ENCODE results near the gene CCDC183. TPM values are rescaled to one million over a fixed set of nuclear protein-coding genes. Genes with fewer than 3 reads are reported as not detected.
"Not testable (repeated sequence)": the region's sequence is repeated elsewhere in the genome, so short reads cannot be mapped to it uniquely, and the experiment has no call there.

Gene CCDC183
- total RNA-seq, 2 experiments from 2014 or later = 0.26 to 0.91 TPM

- peaks cover 15% of the 10 kb centered on the region for H3K27me3 Mint-ChIP-seq
Measured at GRCh38 chr9:136755302-136756133, 40.6 kb upstream of the CCDC183 start.

DNA sequence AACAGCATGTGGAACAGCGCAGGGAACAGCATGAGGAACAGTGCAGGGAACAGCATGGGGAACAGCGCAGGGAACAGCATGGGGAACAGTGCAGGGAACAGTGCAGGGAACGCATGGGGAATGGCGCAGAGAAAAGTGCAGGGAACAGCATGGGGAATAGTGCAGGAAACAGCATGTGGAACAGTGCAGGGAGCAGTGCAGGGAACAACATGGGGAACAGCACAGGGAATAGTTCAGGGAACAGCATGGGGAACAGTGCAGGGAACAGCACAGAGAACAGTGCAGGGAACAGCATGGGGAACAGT is 40.1 kb upstream of the CCDC183 start:
- peaks cover 20% of the 10 kb centered on the region for H3K9me3 Mint-ChIP-seq (ENCODE audit: low read depth)
- ATAC-seq = no peak
- H3K27me3 Mint-ChIP-seq = peaks cover 12% of the 10 kb centered on the region

More at GRCh38 chr9:136755302-136756133, 40.6 kb upstream of the CCDC183 start:
- H3K27ac Mint-ChIP-seq, H3K4me1 Mint-ChIP-seq, H3K4me3 Mint-ChIP-seq, DNase-seq, ATAC-seq: not testable (repeated sequence)
- CTCF ChIA-PET = interaction anchor here (0.8 kb wide), 1 partner anchor 14 kb away, joined by 3 read pairs; no protein-coding TSS in a partner anchor
- peaks cover 20% of the 10 kb centered on the region for H3K9me3 Mint-ChIP-seq (ENCODE audit: low read depth)
- peaks cover 16% of the 10 kb centered on the region for H3K36me3 Mint-ChIP-seq

DNA sequence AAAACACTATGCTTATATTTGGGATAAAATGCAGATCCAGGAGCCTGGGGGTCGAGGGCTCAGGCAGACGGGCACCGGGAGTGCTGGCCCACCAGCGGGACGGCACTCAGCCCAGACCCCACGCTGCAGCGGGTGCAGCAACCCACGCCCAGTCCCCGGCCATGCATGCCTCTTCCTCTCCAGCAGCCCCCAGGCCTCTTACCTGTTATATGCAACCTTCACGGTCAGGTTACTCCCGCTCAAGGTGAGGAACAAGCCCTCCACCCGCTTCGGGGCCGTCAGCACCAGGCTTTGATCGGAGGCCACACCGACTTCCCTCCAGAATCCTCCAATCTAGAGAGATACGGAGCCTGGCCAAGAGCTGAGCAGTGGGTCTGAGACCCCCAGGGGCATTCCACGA is 39.3 kb upstream of the CCDC183 start:
- Mint-ChIP-seq H3K4me3 (no peak overlapping the region), H3K36me3 (peaks cover 11% of the 10 kb centered on the region), H3K27me3 (peaks cover 11% of the 10 kb centered on the region), H3K9me3 (ENCODE audit: low read depth) (peaks cover 17% of the 10 kb centered on the region), H3K4me1 (no peaks in the 10 kb centered on the region), H3K27ac (no peak overlapping the region)
- ATAC-seq (no peak), DNase-seq (no peak)
- CTCF ChIA-PET = interaction anchor here (1.3 to 1.4 kb wide), 2 partner anchors 18 to 28 kb away, joined by 3 to 4 read pairs; no protein-coding TSS in a partner anchor

More for the DNA sequence above, 40.1 kb upstream of the CCDC183 start:
- peaks cover 15% of the 10 kb centered on the region for H3K36me3 Mint-ChIP-seq
- no peak overlapping the region for H3K4me3 Mint-ChIP-seq
- H3K4me1 Mint-ChIP-seq = peaks cover under 1% of the 10 kb centered on the region
- CTCF ChIA-PET = no interaction called here
- H3K27ac Mint-ChIP-seq = no peak overlapping the region
- DNase-seq = no peak

GRCh38 chr9:136757328-136757727 is 38.8 kb upstream of the CCDC183 start:
- Mint-ChIP-seq H3K4me3 (no peak overlapping the region), H3K9me3 (ENCODE audit: low read depth) (peaks cover 15% of the 10 kb centered on the region), H3K27ac (no peak overlapping the region), H3K36me3 (peaks cover 7% of the 10 kb centered on the region), H3K27me3 (peaks cover 6% of the 10 kb centered on the region), H3K4me1 (no peaks in the 10 kb centered on the region)
- ATAC-seq = no peak
- no peak for DNase-seq
- CTCF ChIA-PET = interaction anchor here (0.9 to 1.4 kb wide), 5 partner anchors 9 to 29 kb away, joined by 3 to 5 read pairs (median 3); no protein-coding TSS in a partner anchor

DNA sequence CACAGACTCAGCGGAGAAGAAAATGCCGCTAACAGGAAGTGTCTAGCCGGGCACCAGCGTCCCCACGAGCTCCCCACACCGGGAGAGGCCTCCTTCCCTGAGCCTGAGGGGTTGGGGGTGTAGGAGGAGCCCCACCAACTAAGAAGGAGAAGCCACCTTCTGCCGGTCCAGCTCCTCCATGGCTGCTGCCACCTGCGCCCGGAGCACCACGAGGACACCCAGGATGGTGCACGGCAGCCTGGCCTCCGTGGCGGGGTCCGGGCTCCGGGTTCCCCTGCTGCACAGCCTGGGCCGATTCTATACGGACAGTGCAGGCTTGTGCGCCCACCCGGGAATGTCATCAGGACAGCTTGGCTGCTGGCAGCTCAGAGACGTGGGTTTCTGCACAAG is 38.4 kb upstream of the CCDC183 start:
- Mint-ChIP-seq H3K36me3 (peaks cover 3% of the 10 kb centered on the region), H3K4me3 (no peak overlapping the region), H3K4me1 (no peaks in the 10 kb centered on the region), H3K27me3 (peaks cover 2% of the 10 kb centered on the region), H3K27ac (no peak overlapping the region), H3K9me3 (ENCODE audit: low read depth) (peaks cover 10% of the 10 kb centered on the region)
- ATAC-seq = no peak
- CTCF ChIA-PET = interaction anchor here (0.8 to 1.7 kb wide), 8 partner anchors 8 to 36 kb away, joined by 3 to 5 read pairs (median 3); no protein-coding TSS in a partner anchor
- DNase-seq = no peak

DNA sequence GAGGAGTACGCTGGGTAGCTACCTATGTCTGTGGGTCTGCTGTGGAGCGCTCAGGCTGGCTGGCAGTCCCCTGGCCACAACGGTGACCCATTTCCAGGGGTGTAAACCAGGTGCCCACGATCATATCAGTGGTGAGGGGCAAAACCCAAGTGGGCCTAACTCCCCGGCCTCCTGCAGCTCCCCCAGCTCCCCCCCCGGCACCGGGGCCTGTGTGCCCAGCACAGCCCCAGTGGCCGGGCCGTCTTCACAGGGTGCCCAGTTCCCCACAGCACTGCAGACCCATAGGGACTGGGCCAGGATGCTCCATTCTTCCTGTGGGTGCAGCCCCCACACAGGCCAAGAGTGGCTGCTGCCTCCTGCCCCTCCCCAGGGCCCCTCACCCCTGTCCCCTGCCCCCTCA is 37.1 kb upstream of the CCDC183 start:
- CTCF ChIA-PET = interaction anchor here (0.9 to 1.7 kb wide), 2 partner anchors 9 to 18 kb away, joined by 3 read pairs; no protein-coding TSS in a partner anchor
- Mint-ChIP-seq H3K27me3 (peaks cover 2% of the 10 kb centered on the region), H3K27ac (no peak overlapping the region), H3K4me1 (no peaks in the 10 kb centered on the region), H3K9me3 (ENCODE audit: low read depth) (peaks cover 8% of the 10 kb centered on the region), H3K4me3 (no peak overlapping the region), H3K36me3 (peaks cover 3% of the 10 kb centered on the region)
- no peak for ATAC-seq
- no peak for DNase-seq

DNA sequence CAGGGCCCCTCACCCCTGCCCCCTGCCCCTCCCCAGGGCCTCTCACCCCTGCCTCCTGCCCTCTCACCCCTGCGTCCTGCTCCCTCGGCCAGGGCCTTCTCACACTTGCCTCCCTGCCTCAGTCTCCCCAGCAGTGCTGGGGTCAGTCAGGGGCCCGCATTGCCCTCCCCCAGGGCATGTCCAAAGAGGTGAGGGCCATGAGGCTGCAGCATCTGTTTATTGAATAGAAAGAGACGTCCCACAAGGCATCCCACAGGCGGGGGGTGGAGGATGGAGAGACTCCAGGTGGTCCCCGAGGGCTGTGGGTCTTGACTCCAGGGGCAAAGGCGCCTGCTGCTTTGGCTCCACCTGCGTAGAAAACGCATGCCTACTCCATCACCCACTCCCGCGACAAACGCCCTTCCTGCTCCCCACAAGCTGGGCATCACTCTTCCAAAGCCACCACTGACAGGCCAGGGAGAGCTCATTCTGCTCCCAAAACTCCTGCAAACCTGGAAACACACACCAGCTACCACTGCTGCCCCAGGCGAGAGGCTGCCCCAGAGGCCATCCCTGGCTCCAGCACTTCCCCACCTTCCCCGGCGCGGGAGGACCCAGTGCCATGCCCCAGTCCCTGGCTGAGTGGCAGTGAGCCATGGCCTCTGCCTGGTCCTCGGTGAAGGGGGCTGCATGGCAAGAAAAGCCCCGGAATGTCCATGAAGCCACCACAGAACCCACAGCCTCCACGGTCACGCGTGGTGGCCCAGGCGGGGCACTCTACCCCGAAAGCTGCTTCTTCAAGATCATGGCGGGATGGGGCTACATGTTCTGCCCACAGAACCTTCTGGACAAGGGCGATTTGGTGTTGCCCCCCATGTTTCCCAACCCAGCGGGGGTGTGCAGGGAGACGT is 36.5 kb upstream of the CCDC183 start:
- H3K27me3 Mint-ChIP-seq = peaks cover 2% of the 10 kb centered on the region
- no peaks in the 10 kb centered on the region for H3K4me1 Mint-ChIP-seq
- H3K4me3 Mint-ChIP-seq = no peak overlapping the region
- peaks cover 3% of the 10 kb centered on the region for H3K36me3 Mint-ChIP-seq
- CTCF ChIA-PET = interaction anchor here (1.2 to 1.7 kb wide), 2 partner anchors 11 to 17 kb away, joined by 3 read pairs; no protein-coding TSS in a partner anchor
- H3K27ac Mint-ChIP-seq = no peak overlapping the region
- ATAC-seq = no peak
- DNase-seq = no peak
- peaks cover 8% of the 10 kb centered on the region for H3K9me3 Mint-ChIP-seq (ENCODE audit: low read depth)

- ATAC-seq (no peak), DNase-seq (no peak)
- peaks cover 1% of the 10 kb centered on the region for H3K4me1 Mint-ChIP-seq
- peaks cover 2% of the 10 kb centered on the region for H3K27me3 Mint-ChIP-seq
- H3K27ac Mint-ChIP-seq = no peak overlapping the region
- CTCF ChIA-PET = interaction anchor here (1.2 kb wide), 1 partner anchor 10 kb away, joined by 3 read pairs; no protein-coding TSS in a partner anchor
- H3K9me3 Mint-ChIP-seq (ENCODE audit: low read depth) = peaks cover 8% of the 10 kb centered on the region
- peaks cover 3% of the 10 kb centered on the region for H3K36me3 Mint-ChIP-seq
- no peak overlapping the region for H3K4me3 Mint-ChIP-seq
Measured at GRCh38 chr9:136760424-136760823, 35.7 kb upstream of the CCDC183 start.

DNA sequence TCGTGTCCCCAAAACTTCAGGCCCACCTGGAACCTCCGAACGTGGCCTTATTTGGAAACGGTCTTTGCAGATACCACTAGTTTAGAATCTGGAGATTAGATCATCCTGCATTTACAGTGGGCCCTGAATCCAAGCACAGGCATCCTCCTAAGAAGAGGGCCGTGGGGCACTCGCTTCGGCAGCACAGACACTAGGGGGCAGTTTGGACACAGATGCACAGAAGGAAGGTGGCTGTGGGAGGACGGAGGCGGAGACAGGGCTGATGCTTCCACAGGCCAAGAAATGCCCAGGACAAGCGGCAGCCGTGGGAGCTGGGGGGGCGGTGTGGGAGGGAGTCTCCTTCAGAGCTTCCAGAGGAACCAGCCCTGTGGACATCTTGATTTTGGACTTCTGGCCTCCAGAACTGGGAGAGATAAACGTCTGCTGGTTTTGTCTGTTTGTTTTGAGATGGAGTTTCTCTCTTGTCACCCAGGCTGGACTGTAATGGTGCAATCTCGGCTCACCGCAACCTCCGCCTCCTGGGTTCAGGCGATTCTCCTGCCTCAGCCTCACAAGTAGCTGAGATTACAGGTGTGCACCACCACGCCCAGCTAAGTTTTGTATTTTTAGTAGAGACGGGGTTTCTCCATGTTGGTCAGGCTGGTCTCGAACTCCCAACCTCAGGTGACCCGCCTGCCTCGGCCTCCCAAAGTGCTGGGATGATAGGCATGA is 35.1 kb upstream of the CCDC183 start:
- not testable (repeated sequence) for H3K9me3 Mint-ChIP-seq (ENCODE audit: low read depth); H3K4me1 Mint-ChIP-seq; H3K27me3 Mint-ChIP-seq; H3K27ac Mint-ChIP-seq; ATAC-seq; H3K4me3 Mint-ChIP-seq; H3K36me3 Mint-ChIP-seq; DNase-seq
- CTCF ChIA-PET = interaction anchor here (1.0 kb wide), 1 partner anchor 57 kb away, joined by 4 read pairs; no protein-coding TSS in a partner anchor

DNA sequence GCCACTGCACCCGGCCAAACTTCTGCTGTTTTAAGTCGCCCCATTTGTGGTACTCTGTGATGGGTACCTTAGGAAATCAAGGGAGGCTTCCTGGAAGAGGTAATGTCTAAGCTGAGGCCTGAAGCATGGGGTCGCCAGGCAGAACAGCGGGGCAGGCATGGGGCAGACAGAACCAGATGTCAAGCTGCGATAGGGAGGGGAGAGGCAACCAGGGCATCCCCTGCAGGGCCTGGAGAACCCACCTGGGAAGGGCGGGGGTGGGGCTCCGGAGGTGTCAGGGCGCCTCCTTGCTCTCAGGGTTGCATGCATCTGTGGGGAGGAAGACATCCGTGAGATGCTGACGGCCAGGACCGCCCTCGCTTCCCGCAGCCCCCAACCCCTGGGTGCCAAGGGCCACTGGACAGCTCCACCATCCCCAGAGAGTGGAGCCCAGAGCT is 34.6 kb upstream of the CCDC183 start:
- ATAC-seq = no peak
- H3K9me3 Mint-ChIP-seq (ENCODE audit: low read depth) = no peaks in the 10 kb centered on the region
- CTCF ChIA-PET = interaction anchor here (1.0 kb wide), 1 partner anchor 56 kb away, joined by 4 read pairs; no protein-coding TSS in a partner anchor

GRCh38 chr9:136762221-136762691 is 33.9 kb upstream of the CCDC183 start:
- H3K9me3 Mint-ChIP-seq (ENCODE audit: low read depth) = no peaks in the 10 kb centered on the region
- peaks cover 7% of the 10 kb centered on the region for H3K27me3 Mint-ChIP-seq
- ATAC-seq = no peak
- H3K27ac Mint-ChIP-seq = no peak overlapping the region
- no peak overlapping the region for H3K4me3 Mint-ChIP-seq
- DNase-seq = no peak
- peaks cover 16% of the 10 kb centered on the region for H3K4me1 Mint-ChIP-seq
- CTCF ChIA-PET = interaction anchor here (2.0 kb wide), 1 partner anchor 26 kb away, joined by 6 read pairs; no protein-coding TSS in a partner anchor
- H3K36me3 Mint-ChIP-seq = no peaks in the 10 kb centered on the region

More for the DNA sequence above, 34.6 kb upstream of the CCDC183 start:
- no peak for DNase-seq
- H3K4me3 Mint-ChIP-seq = no peak overlapping the region
- peaks cover 2% of the 10 kb centered on the region for H3K27me3 Mint-ChIP-seq
- no peak overlapping the region for H3K27ac Mint-ChIP-seq
- peaks cover 10% of the 10 kb centered on the region for H3K4me1 Mint-ChIP-seq
- no peaks in the 10 kb centered on the region for H3K36me3 Mint-ChIP-seq

- H3K36me3 Mint-ChIP-seq = no peaks in the 10 kb centered on the region
- DNase-seq (no peak), ATAC-seq (peak; percentile 35)
- CTCF ChIA-PET = interaction anchor here (2.0 kb wide), 1 partner anchor 25 kb away, joined by 6 read pairs; no protein-coding TSS in a partner anchor
- H3K4me1 Mint-ChIP-seq = peaks cover 16% of the 10 kb centered on the region
- H3K4me3 Mint-ChIP-seq = no peak overlapping the region
- no peaks in the 10 kb centered on the region for H3K9me3 Mint-ChIP-seq (ENCODE audit: low read depth)
- H3K27me3 Mint-ChIP-seq = peaks cover 13% of the 10 kb centered on the region
- H3K27ac Mint-ChIP-seq = no peak overlapping the region
Measured at GRCh38 chr9:136762915-136763648, 33.1 kb upstream of the CCDC183 start.

Data from activated CD8-positive, alpha-beta memory T cell treated with anti-CD3 and anti-CD28 coated beads, Interleukin-2, amount 10 ng/mL, durations not matched to agents 7 days and 5 days (primary cell).